Caco-2 (cell line): ENCODE results near the gene CRY2. TPM values are rescaled to one million over a fixed set of nuclear protein-coding genes. Genes with fewer than 3 reads are reported as not detected.

Experiments
- BruUV-seq: library from RNA; stranded (reverse); fragments of 400-500 nt; replicated peaks from 2 replicates; lab custom pipeline; 2021; lab: Mats Ljungman, UMichigan
- CTCF ChIA-PET: fragments of 300-600 bp; sonication (Branson Sonifier 250); formaldehyde crosslinking; loops from one replicate; lab custom pipeline; 2022; ENCODE audit warnings: antibody characterized with exemption; lab: Charles Lee
- POLR2A ChIA-PET: fragments of 300-600 bp; sonication (Branson Sonifier 250); formaldehyde crosslinking; loops from one replicate; lab custom pipeline; 2022; ENCODE audit warnings: antibody characterized with exemption; lab: Charles Lee
- DNase-seq, 2 experiments: peaks; one replicate each; pipeline versions ENCODE4 v3.0.0 to v3.0.0-alpha.2; 2020 to 2022
- H3K27me3 ChIP-seq: replicated peaks from 2 replicates; pipeline ENCODE4 v1.6.0; 2011; ENCODE audit warnings: low read length; ENCODE audit not compliant: control insufficient read depth, insufficient read depth
- H3K36me3 ChIP-seq: 2 replicates; pipeline ENCODE4 v1.5.1; 2011; ENCODE audit warnings: low read length; ENCODE audit not compliant: control insufficient read depth, insufficient read depth
- H3K4me1 ChIP-seq: fragments of 250-450 bp; sonication (Bioruptor Pico); 2 replicates; pipeline ENCODE4 v1.5.1; 2020; ENCODE audit warnings: mild to moderate bottlenecking
- H3K4me3 ChIP-seq: 2 replicates; pipeline ENCODE4 v1.5.1; 2011; ENCODE audit warnings: low read depth, mild to moderate bottlenecking, control low read depth, low read length
- H3K9me3 ChIP-seq: fragments of 250-450 bp; sonication (Bioruptor Pico); 2 replicates; pipeline ENCODE4 v1.5.1; 2020; ENCODE audit warnings: mild to moderate bottlenecking, moderate library complexity
- H3K27ac Mint-ChIP-seq: one replicate; pipeline ENCODE4 v1.8.0; 2022; ENCODE audit warnings: mixed read lengths; ENCODE audit not compliant: unreplicated experiment
- H3K27me3 Mint-ChIP-seq: one replicate; pipeline ENCODE4 v1.8.0; 2022; ENCODE audit warnings: mixed read lengths; ENCODE audit not compliant: insufficient read depth, unreplicated experiment
- H3K36me3 Mint-ChIP-seq: one replicate; pipeline ENCODE4 v1.8.0; 2022; ENCODE audit warnings: mild to moderate bottlenecking, mixed read lengths; ENCODE audit not compliant: insufficient read depth, unreplicated experiment
- H3K4me1 Mint-ChIP-seq: one replicate; pipeline ENCODE4 v1.8.0; 2022; ENCODE audit warnings: low read depth, mixed read lengths; ENCODE audit not compliant: unreplicated experiment
- H3K4me3 Mint-ChIP-seq: one replicate; pipeline ENCODE4 v1.8.0; 2022; ENCODE audit warnings: mild to moderate bottlenecking, moderate library complexity, mixed read lengths; ENCODE audit not compliant: unreplicated experiment
- H3K9me3 Mint-ChIP-seq: one replicate; pipeline ENCODE4 v1.8.0; 2022; ENCODE audit warnings: mixed read lengths; ENCODE audit not compliant: unreplicated experiment
- CTCF ChIP-seq, 2 experiments: fragments of 200-600 bp in 1 of 2; IDR thresholded peaks; 1 replicate in 1 of 2; 2 replicates in 1 of 2; pipeline versions ENCODE4 v1.5.1 to v1.8.0; 2011 to 2022; ENCODE audit warnings: antibody characterized with exemption in 1 of 2, control low read depth in 1 of 2, inconsistent platforms in 1 of 2, low read depth in 1 of 2, low read length in 1 of 2, mild to moderate bottlenecking in 1 of 2, moderate library complexity in 1 of 2; ENCODE audit not compliant: insufficient read depth in 1 of 2, severe bottlenecking in 1 of 2, unreplicated experiment in 1 of 2
- intact Hi-C: fragments of 100-400 bp; cut with micrococcal nuclease; formaldehyde crosslinking; loops from one replicate; pipeline ENCODE4 v1.10.0; 2022; ENCODE audit not compliant: unreplicated experiment
- total RNA-seq: library from RNA; stranded (reverse); gene quantifications from 2 replicates; pipeline ENCODE4 v1.2.3, GENCODE V29; 2022

The CRY2 gene
- total RNA-seq, 1 experiment from 2014 or later: 28.5 TPM

DNA sequence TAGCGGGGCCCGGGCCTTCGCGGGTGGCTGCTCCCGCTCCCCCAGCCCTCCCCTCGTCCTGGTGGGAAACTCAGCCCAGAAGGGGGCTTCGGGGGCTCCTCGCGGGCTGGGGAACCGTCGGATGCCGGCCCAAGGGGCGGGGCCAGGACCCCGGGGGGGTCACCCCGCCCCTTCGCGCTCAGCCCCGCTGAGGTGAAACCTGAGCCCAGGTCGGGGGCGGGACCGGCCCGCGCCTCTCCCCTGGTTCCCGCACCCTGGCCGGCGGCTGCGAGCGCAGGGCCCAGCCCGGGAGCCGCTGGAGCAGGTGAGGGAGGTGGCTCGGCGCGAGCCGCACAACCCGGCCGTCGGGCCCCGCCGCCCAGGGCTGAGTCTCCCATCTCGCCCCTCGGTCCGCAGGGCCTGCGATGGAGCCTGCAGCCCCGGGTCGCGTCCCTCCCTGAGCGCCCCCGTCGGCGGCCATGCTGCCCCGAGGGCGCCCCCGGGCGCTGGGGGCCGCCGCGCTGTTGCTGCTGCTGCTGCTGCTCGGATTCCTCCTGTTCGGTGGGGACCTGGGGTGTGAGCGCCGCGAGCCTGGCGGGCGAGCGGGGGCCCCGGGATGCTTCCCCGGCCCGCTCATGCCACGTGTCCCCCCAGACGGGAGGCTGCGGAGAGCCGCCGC, 75.3 kb downstream of the CRY2 start, which contains the start of gene LARGE2:
Gene LARGE2 (plus strand): TSS at position 232 of the 658 bp plus-strand sequence. CDS start 227 bp downstream, at position 459.
- peak; percentile 84 to 92 for DNase-seq
- ChIA-PET POLR2A (interaction anchor here (0.5 to 1.4 kb wide), 7 partner anchors 23 to 576 kb away, joined by 3 to 6 read pairs (median 4); no protein-coding TSS in a partner anchor), CTCF (interaction anchor here (0.6 to 2.5 kb wide), 4 partner anchors 42 to 298 kb away, joined by 3 to 22 read pairs (median 4); no protein-coding TSS in a partner anchor)
- peak within 1 kb of the TSS; percentile 93 for H3K27ac Mint-ChIP-seq
- H3K4me3 Mint-ChIP-seq: peak within 1 kb of the TSS; percentile 86
- Histone ChIP-seq H3K4me3 (peak within 1 kb of the TSS; percentile 56), H3K36me3 (no peaks in the 10 kb centered on the region; the same call in none of the 2 replicates), H3K4me1 (peaks cover 12% of the 10 kb centered on the region), H3K9me3 (no peaks in the 10 kb centered on the region), H3K27me3 (no peaks in the 10 kb centered on the region)
- TF ChIP-seq CTCF (IDR thresholded peaks at IDR 0.05; ENCODE audit: insufficient read depth in 1 of 2, low read depth in 1 of 2, low read length in 1 of 2, severe bottlenecking in 1 of 2, unreplicated experiment in 1 of 2): no peak
- H3K36me3 Mint-ChIP-seq: peaks cover 48% of the 10 kb centered on the region
- no peaks in the 10 kb centered on the region for H3K27me3 Mint-ChIP-seq
- no TSS peak for BruUV-seq
- H3K9me3 Mint-ChIP-seq: no peaks in the 10 kb centered on the region
- intact Hi-C loops: loop anchor here (1.0 kb wide), 2 partner anchors 23 to 75 kb away; partner anchors contain the start of gene CRY2
- H3K4me1 Mint-ChIP-seq: peaks cover 14% of the 10 kb centered on the region

DNA sequence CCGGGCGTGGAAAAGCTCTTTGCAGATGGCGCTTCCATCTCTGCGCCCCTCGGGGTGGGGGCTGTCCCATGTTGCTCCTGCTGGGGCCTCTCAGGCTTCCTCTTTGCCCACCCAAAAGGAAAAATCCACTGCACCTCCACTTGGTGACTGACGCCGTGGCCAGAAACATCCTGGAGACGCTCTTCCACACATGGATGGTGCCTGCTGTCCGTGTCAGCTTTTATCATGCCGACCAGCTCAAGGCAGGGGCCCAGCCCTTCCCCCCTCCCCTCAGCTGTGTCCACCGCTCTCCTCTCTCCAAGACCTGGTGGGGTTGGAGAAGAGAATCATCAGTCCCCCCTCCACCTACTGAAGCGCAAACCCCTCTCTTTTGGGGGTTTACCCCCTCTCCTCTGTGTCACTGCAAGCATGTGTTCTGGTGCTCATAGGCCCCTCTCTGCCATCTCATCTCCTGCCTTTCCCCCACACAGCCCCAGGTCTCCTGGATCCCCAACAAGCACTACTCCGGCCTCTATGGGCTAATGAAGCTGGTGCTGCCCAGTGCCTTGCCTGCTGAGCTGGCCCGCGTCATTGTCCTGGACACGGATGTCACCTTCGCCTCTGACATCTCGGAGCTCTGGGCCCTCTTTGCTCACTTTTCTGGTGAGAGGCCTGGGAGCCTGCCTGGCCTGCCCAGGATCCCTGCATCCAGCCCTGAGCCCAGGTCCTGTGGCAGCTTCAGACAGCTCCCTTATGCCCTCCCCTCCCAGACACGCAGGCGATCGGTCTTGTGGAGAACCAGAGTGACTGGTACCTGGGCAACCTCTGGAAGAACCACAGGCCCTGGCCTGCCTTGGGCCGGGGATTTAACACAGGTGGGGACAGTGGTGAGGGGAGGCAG, 77.0 kb downstream of the CRY2 start:
- no peak overlapping the region for H3K4me3 ChIP-seq
- Mint-ChIP-seq H3K36me3 (peaks cover 46% of the 10 kb centered on the region), H3K4me3 (peak overlapping the region; percentile 79), H3K27ac (peak overlapping the region; percentile 46), H3K27me3 (no peaks in the 10 kb centered on the region), H3K4me1 (peaks cover 14% of the 10 kb centered on the region), H3K9me3 (no peaks in the 10 kb centered on the region)
- TF ChIP-seq CTCF (IDR thresholded peaks at IDR 0.05; ENCODE audit: insufficient read depth in 1 of 2, low read depth in 1 of 2, low read length in 1 of 2, severe bottlenecking in 1 of 2, unreplicated experiment in 1 of 2): no peak
- no peaks in the 10 kb centered on the region for H3K9me3 ChIP-seq
- POLR2A ChIA-PET: interaction anchor here (0.5 to 0.6 kb wide), 2 partner anchors 59 to 61 kb away, joined by 3 read pairs; no protein-coding TSS in a partner anchor
- H3K4me1 ChIP-seq: peaks cover 12% of the 10 kb centered on the region
- intact Hi-C loops: no loop called here
- no peaks in the 10 kb centered on the region for H3K27me3 ChIP-seq
- CTCF ChIA-PET: interaction anchor here (2.5 kb wide), 1 partner anchor 82 kb away, joined by 22 read pairs; no protein-coding TSS in a partner anchor
- no peaks in the 10 kb centered on the region; the same call in none of the 2 replicates for H3K36me3 ChIP-seq
- DNase-seq: peak in 1 of 2 experiments; percentile 32
- TSS peak; percentile 33 for BruUV-seq

DNA sequence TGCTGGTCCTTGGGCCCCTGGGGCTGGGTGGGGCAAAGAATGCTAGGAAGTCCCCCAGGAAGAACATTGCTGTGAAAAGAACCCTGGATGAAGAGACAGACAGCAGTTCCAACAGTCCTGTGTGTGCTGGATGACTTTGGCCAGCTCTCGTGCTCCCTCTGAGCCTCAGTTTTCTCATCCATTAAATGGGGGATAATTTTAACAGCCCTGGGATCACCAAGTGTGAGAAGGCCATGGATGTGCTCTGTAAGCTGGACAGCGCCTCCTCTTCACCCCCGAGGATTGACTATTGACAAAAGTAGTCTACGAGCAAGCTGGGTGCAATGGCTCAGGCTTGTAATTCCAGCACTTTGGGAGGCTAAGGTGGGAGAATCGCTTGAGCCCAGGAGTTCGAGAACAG, 77.7 kb downstream of the CRY2 start:
- no peak for TF ChIP-seq CTCF (IDR thresholded peaks at IDR 0.05; ENCODE audit: insufficient read depth in 1 of 2, low read depth in 1 of 2, low read length in 1 of 2, severe bottlenecking in 1 of 2, unreplicated experiment in 1 of 2)
- Mint-ChIP-seq H3K27ac (peak overlapping the region; percentile 46), H3K9me3 (no peaks in the 10 kb centered on the region), H3K27me3 (no peaks in the 10 kb centered on the region), H3K36me3 (peaks cover 49% of the 10 kb centered on the region), H3K4me1 (peaks cover 14% of the 10 kb centered on the region), H3K4me3 (peak overlapping the region; percentile 79)
- Histone ChIP-seq H3K4me1 (peaks cover 12% of the 10 kb centered on the region), H3K4me3 (no peak overlapping the region), H3K36me3 (no peaks in the 10 kb centered on the region; the same call in none of the 2 replicates), H3K27me3 (no peaks in the 10 kb centered on the region), H3K9me3 (no peaks in the 10 kb centered on the region)
- POLR2A ChIA-PET: no interaction called here
- intact Hi-C loops: no loop called here
- no TSS peak for BruUV-seq
- CTCF ChIA-PET: no interaction called here
- DNase-seq: no peak
